Fibroblast of the conjunctiva (primary cell): ENCODE data around the gene EBLN1.
"Not testable (repeated sequence)": the region's sequence is repeated elsewhere in the genome, so short reads cannot be mapped to it uniquely, and the experiment has no call there.

Experiments used
- DNase-seq: peaks from one replicate; pipeline ENCODE4 v3.0.0-alpha.2; 2010; ENCODE audit warnings: low read depth

Gene EBLN1

GRCh38 chr10:22228167-22228938 is 10.5 kb upstream of the EBLN1 start:
- no peak for DNase-seq

GRCh38 chr10:22226599-22226998 is 8.8 kb upstream of the EBLN1 start:
- DNase-seq, result no peak

- DNase-seq, result no peak
Observed at GRCh38 chr10:22222236-22223190, 4.7 kb upstream of the EBLN1 start.

- DNase-seq, result no peak
Observed at GRCh38 chr10:22219308-22219707, 1.5 kb upstream of the EBLN1 start.

GRCh38 chr10:22218448-22218847 is 633 bp upstream of the EBLN1 start:
- no peak for DNase-seq

GRCh38 chr10:22217084-22217483 is 731 bp downstream of the EBLN1 start:
- DNase-seq, result not testable (repeated sequence)

- no peak for DNase-seq
Observed at GRCh38 chr10:22210267-22210666, 7.5 kb downstream of the EBLN1 start.

GRCh38 chr10:22193945-22194344 is 23.9 kb downstream of the EBLN1 start:
- no peak for DNase-seq

- DNase-seq, result no peak
Observed at GRCh38 chr10:22185586-22185985, 32.2 kb downstream of the EBLN1 start.

GRCh38 chr10:22183771-22184461 is 33.9 kb downstream of the EBLN1 start:
- no peak for DNase-seq

GRCh38 chr10:22180724-22181123 is 37.1 kb downstream of the EBLN1 start:
- no peak for DNase-seq

- DNase-seq, result no peak
Observed at GRCh38 chr10:22174442-22174841, 43.4 kb downstream of the EBLN1 start.

- no peak for DNase-seq
Observed at GRCh38 chr10:22171131-22171530, 46.7 kb downstream of the EBLN1 start.

GRCh38 chr10:22170582-22170981 is 47.2 kb downstream of the EBLN1 start:
- no peak for DNase-seq

- DNase-seq, result no peak
Observed at GRCh38 chr10:22159979-22160378, 57.8 kb downstream of the EBLN1 start.

GRCh38 chr10:22159180-22159579 is 58.6 kb downstream of the EBLN1 start:
- DNase-seq, result no peak
